Endothelial cell of umbilical vein (primary cell): ENCODE measurements around the gene KIAA0825.

Experiments
- MYC ChIP-seq: IDR thresholded peaks from one replicate; pipeline ENCODE4 v1.6.1; 2011; ENCODE audit warnings: mild to moderate bottlenecking, low read depth, low read length
- POLR2A ChIP-seq: IDR thresholded peaks from 2 replicates; pipeline ENCODE4 v1.6.1; 2012; ENCODE audit warnings: low read depth, mild to moderate bottlenecking, control low read depth, low read length
- POLR2AphosphoS5 ChIP-seq: IDR thresholded peaks from 2 replicates; pipeline ENCODE4 v1.6.1; 2012; ENCODE audit warnings: low read depth, mild to moderate bottlenecking, control low read depth, low read length, moderate library complexity; ENCODE audit not compliant: insufficient read depth
- TF ChIP-seq, protein P1 (sequence below): IDR thresholded peaks from 2 replicates; pipeline ENCODE4 v1.6.1; 2011; ENCODE audit not compliant: insufficient read depth, insufficient read length
- TF ChIP-seq, protein P2 (sequence below), 2 donors: IDR thresholded peaks; 1 replicate in 1 of 2; 2 replicates in 1 of 2; pipeline ENCODE4 v1.5.1; 2011; ENCODE audit warnings: low read length in 2 of 2, mild to moderate bottlenecking in 2 of 2, moderate library complexity in 2 of 2, control low read depth in 1 of 2, inconsistent platforms in 1 of 2, low read depth in 1 of 2; ENCODE audit not compliant: insufficient read depth in 1 of 2; ENCODE audit errors: extremely low read depth in 1 of 2

DNA sequence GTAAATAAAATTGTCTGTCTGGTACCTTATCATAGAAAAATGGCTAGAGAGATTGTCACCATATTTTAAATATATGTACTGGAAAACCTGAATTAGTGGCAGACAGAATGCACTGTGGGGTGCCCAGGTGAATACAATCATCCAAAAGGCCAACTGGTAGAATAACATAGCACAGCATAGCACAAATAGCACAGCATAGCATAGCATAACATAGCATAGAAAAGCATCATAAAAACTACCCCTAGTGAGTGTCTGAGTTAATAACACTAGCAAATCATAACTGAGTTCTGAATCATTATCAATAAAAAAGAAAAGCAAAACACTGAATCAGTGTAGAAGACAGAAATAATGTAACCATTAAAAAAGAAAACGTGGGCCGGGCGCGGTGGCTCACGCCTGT lies 102.3 kb downstream of the KIAA0825 start:
- no peak for TF ChIP-seq POLR2A
- TF ChIP-seq, protein P1, sequence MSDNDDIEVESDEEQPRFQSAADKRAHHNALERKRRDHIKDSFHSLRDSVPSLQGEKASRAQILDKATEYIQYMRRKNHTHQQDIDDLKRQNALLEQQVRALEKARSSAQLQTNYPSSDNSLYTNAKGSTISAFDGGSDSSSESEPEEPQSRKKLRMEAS = no peak
- TF ChIP-seq, protein P2, sequence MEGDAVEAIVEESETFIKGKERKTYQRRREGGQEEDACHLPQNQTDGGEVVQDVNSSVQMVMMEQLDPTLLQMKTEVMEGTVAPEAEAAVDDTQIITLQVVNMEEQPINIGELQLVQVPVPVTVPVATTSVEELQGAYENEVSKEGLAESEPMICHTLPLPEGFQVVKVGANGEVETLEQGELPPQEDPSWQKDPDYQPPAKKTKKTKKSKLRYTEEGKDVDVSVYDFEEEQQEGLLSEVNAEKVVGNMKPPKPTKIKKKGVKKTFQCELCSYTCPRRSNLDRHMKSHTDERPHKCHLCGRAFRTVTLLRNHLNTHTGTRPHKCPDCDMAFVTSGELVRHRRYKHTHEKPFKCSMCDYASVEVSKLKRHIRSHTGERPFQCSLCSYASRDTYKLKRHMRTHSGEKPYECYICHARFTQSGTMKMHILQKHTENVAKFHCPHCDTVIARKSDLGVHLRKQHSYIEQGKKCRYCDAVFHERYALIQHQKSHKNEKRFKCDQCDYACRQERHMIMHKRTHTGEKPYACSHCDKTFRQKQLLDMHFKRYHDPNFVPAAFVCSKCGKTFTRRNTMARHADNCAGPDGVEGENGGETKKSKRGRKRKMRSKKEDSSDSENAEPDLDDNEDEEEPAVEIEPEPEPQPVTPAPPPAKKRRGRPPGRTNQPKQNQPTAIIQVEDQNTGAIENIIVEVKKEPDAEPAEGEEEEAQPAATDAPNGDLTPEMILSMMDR (IDR thresholded peaks at IDR 0.05; ENCODE audit: extremely low read depth in 1 of 2, insufficient read depth in 1 of 2, low read depth in 1 of 2, low read length in 2 of 2) = no peak
- no peak for TF ChIP-seq POLR2AphosphoS5
- no peak for TF ChIP-seq MYC
